GM19193 (cell line): ENCODE data around the gene ITGA4.
A peak's percentile ranks its signal among the peaks of the same experiment; 100 is the strongest.

ENCODE experiments used
- POLR2A ChIP-seq: IDR thresholded peaks from 4 replicates; pipeline ENCODE4 v1.6.1; 2011; ENCODE audit not compliant: insufficient read depth, insufficient read length; ENCODE audit errors: extremely low read depth

The ITGA4 gene

DNA sequence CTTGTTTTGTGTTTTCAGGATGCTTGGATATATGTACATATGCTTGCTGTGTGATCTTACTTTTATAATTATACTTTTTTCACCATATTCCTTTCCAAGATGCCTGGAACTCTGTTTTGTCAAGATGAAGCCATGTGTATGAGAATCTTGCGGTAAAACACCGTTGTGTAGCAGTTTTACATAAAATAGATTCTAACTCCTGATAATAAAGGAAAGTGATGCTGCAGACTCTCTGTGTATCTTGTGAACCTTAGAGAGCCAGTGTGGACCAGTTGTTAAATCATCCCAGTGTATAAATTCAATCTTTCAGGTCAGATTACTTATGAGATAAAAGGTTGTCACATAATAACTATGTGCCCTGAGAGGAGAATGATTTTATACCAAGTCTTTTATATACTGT is 12.5 kb upstream of the ITGA4 start:
- no peak for TF ChIP-seq POLR2A

GRCh38 chr2:181446985-181447384 is 10.2 kb upstream of the ITGA4 start:
- TF ChIP-seq POLR2A: no peak

DNA sequence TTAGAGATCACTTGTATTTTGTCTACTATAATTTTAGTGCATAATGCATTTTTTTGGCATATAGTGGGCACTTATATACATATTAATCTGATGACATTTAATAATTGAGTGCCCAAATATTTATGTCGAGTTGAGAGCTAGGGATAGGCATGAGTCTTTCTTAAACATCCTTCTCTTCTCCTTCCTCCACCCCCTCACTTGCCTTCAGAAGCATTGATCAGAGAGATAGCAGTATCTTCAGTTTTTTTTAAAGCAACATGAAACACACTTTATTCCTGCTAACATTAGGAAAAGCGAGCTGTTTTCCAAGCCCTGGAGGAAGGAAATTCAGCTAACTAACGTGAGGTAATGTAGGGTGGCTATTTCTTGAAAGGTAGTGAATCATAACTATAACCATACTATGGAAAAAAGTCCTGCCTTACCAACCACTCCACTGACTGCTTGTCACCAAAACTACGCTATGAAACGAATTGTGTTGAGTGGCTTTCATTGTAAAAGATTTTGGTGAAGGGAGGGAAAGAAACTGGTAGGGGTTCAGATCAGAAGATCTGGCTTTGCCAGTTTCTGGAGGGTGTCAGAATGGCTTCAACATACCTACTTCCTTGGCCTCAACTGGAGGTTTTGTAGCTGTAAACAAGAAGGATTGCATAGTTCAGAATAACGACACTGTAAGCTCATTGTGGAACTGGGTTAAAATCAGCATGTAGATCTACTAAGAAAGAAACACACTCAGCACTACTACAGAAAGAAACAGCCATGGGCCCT is 2.3 kb upstream of the ITGA4 start:
- TF ChIP-seq POLR2A: no peak

DNA sequence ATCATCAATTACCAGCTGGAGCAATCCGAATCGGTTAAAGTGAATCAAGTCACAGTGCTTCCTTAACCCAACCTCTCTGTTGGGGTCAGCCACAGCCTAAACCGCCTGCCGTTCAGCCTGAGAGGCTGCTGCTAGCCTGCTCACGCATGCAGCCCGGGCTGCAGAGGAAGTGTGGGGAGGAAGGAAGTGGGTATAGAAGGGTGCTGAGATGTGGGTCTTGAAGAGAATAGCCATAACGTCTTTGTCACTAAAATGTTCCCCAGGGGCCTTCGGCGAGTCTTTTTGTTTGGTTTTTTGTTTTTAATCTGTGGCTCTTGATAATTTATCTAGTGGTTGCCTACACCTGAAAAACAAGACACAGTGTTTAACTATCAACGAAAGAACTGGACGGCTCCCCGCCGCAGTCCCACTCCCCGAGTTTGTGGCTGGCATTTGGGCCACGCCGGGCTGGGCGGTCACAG is 496 bp upstream of the ITGA4 start:
- TF ChIP-seq POLR2A: no peak

DNA sequence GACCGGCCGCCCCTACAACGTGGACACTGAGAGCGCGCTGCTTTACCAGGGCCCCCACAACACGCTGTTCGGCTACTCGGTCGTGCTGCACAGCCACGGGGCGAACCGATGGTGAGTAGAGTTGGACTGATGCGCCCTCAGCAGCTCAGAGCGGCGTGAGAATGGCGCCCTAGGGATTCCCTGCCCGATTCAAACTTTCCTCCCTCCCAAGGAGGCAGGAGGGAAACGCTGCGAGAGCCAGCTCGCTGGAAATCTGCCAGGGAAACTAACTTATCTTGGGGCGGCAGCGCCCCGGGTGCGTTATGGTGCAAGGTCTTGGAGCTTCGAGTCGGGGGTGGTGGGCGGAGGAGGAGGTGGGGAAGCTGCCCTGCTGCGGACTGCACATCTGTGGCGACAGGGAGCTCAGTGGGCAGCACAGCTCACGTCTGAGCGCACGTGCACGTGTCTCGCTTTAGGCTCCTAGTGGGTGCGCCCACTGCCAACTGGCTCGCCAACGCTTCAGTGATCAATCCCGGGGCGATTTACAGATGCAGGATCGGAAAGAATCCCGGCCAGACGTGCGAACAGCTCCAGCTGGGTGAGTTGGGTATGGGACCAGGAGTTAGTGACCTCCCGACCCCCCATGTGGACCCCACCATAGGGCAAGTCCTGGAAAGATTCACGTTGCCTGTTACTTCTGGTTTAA is 697 bp downstream of the ITGA4 start:
- peak; percentile 63 for TF ChIP-seq POLR2A

DNA sequence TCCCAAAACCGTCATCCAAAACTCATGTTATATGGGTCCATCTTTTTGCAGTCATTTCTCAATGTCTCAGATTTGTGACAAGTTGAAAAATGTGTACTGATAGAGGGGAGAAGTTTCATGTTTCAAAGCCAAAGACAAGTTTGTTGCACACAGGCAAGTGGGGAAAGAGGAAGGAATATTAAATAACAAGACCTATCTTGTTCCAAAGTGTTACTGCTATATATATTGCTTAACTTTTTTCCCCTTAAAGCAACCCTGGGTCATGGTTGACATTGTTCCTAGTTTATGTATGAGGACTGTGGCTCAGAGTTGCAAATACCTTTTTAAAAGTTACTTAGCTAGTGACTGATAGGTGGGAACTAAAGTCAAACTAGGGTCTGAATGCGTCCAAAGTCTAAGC is 1.7 kb downstream of the ITGA4 start:
- TF ChIP-seq POLR2A: no peak

DNA sequence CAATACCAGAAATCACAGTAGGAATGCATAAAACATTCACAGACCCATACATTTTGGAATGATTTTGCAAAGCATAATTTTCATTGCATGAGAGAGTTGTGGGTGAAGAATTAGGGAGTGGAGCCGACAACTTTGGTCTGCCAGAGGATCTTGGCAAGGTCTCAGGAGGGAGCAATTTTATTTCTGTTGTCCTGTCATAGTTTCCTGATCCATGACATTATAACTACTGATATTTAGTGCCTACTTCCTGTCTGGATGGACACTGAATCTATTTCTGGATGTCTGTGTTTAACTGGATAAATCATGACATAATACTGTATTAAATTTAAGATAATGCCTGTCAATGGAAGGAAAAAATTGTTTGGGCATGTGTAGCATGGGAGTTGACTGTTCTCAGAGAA is 2.4 kb downstream of the ITGA4 start:
- no peak for TF ChIP-seq POLR2A

DNA sequence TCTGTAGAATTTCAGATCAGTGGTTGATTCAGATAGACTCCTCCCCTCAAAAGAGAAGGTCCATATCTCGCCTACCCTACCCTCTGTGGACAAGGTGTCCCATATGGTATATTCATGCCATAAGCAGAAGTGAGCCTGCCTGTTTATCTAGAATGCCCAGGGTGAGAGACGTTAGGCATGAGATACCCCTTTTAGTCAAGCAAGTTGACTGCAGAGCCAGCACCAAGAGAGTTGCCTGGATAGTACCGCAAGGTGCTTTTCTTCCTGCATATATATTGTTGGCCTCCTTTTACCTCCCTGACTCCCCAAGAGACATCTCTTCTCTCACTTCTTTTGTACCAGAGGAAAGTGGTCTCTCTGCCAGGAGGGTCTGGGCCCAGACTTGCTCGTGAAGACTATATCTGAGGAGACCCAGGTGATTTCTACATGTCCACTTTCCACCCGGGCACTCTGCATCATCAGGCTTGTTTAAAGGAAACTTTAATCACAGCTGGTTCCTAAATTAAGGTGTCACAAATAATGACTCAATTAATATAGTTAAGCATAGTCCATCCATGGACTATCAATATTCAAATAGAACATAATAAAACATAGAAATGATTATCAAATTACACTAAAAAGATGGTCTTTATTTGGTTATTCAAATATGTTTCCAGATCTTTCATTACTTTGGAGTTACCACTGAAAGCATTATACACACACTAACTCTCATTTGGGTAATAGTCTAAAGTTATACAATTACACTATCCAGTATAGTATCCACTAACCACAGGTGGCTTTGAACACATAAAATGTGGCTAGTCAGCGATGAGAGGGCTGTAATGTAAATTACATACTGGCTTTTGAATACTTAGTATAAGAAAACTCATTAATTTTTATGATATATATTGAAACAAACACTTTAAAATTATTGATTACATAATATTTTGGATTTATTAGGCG is 4.1 kb downstream of the ITGA4 start:
- TF ChIP-seq POLR2A: no peak

GRCh38 chr2:181462033-181462432 is 4.8 kb downstream of the ITGA4 start:
- TF ChIP-seq POLR2A: no peak

DNA sequence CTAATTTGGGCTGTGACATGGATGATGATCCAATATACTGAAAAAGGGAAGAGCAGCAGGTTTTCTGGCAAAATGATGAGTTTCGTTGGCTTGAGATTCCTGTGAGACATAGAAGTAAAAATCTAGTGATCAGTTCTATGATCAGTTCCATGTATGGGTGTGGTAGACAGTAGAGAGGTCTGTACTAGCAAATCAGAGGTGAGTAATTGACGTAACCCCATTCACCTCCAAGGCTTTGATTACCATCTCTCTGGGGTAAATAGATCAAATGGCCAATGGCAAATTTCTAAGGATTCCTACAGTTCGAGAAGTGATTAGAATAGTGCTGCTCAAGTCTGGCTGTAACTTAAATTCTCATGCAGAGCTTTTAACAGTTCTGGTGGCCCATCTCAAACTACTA is 6.4 kb downstream of the ITGA4 start:
- no peak for TF ChIP-seq POLR2A

DNA sequence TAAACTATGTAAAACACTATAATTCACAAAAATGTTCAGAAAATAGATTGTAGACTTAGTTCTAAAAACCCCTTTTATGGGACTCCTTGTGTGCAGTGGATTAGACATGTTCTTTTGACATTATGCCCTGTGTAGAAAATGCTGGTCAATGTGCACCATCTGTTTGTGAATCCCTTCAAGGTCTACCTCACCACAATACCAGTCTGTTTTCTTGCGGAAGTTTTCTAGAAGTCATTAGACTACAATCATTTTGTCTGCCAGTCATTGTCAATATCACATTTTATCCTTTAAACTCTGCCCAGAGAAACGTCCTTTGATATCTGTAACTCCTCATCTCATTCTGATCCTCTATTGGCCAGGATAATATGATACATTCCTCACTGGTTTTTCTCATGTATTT is 7.8 kb downstream of the ITGA4 start:
- no peak for TF ChIP-seq POLR2A

DNA sequence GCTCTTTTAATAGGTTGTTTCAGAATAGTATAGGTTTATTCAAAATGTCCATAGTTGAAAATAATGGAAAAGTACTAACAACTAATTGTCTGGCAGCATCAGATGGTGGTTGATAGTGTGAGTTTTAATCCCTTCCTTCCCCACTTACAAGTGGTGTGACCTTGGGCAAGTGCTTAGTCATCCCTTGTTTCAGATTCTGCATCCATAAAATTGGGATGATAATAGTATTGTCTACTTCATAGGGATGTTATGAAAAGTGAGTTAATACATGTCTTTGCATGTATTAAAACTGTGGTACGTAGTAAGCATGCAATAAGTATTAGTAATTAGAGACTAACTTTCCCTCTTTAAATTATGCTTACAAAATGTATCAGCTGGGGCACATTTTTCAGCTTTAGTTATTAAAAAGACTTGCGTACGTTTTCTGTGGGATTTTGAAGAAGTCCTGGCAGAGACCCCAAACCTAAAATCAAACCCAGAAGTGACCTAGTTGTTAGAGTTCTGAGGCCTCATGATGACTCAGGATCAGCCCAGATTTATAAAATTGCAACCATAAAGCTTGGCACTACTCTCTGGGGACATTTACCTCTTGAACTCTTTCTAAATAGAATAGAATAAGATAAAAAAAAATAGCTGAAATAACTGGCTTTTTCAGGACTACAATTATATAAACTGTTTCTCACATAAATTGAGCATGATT is 8.6 kb downstream of the ITGA4 start:
- TF ChIP-seq POLR2A: no peak

- no peak for TF ChIP-seq POLR2A
These were observed 9.7 kb downstream of the ITGA4 start for GRCh38 chr2:181466661-181467576.
